ENCODE results near the gene SYPL1. TPM values are rescaled to one million over a fixed set of nuclear protein-coding genes. Genes with fewer than 3 reads are reported as not detected.

SYPL1 gene
- total and polyA plus RNA-seq, 8 donors: 5.2 to 157 (median 70.6) TPM

GRCh38 chr7:106101726-106102125 lies 10.4 kb downstream of the SYPL1 start:
- Histone ChIP-seq H3K27me3 (no peaks in the 10 kb centered on the region), H3K4me3 (no peak overlapping the region), H3K9me3 (no peaks in the 10 kb centered on the region), H3K27ac (no peak overlapping the region), H3K36me3 (peaks cover 0 to 23% (median 18%) of the 10 kb centered on the region in 4 donors), H3K4me1 (peaks cover 0 to 75% (median 47%) of the 10 kb centered on the region in 4 donors)
- DNase-seq: no peak
- intact Hi-C loops (cut with DNase I; ENCODE audit: low total_unique reads): no loop called here
- 63 to 79% (median 74%) methylated on average over 3 of the region's 3 CpGs for WGBS, 5 donors
- TF ChIP-seq POLR2A (IDR thresholded peaks at IDR 0.05) (no peak), CTCF (IDR thresholded peaks at IDR 0.05) (no peak), POLR2AphosphoS5 (IDR thresholded peaks at IDR 0.05) (no peak), EP300 (IDR thresholded peaks at IDR 0.05) (no peak)

- no peak for DNase-seq
- H3K27ac ChIP-seq: no peak overlapping the region
- H3K4me1 ChIP-seq: peaks cover 0 to 70% (median 43%) of the 10 kb centered on the region in 4 donors
- H3K36me3 ChIP-seq: peaks cover 0 to 24% (median 22%) of the 10 kb centered on the region in 4 donors
- TF ChIP-seq EP300 (IDR thresholded peaks at IDR 0.05) (no peak), CTCF (IDR thresholded peaks at IDR 0.05) (no peak), POLR2A (IDR thresholded peaks at IDR 0.05) (no peak), POLR2AphosphoS5 (IDR thresholded peaks at IDR 0.05) (no peak)
- intact Hi-C loops (cut with DNase I; ENCODE audit: low total_unique reads): no loop called here
- 66 to 71% (median 68%) methylated on average over 5 of the region's 5 CpGs for WGBS, 5 donors
- no peaks in the 10 kb centered on the region for H3K9me3 ChIP-seq
- H3K27me3 ChIP-seq: no peaks in the 10 kb centered on the region
- H3K4me3 ChIP-seq: no peak overlapping the region
Observed at GRCh38 chr7:106100863-106101629, 11.1 kb downstream of the SYPL1 start.

- H3K27ac ChIP-seq: no peak overlapping the region
- no peak for DNase-seq
- no peaks in the 10 kb centered on the region for H3K27me3 ChIP-seq
- 94 to 98% (median 95%) methylated on average over 3 of the region's 3 CpGs for whole genome bisulfite sequencing, 5 donors
- TF ChIP-seq POLR2A (IDR thresholded peaks at IDR 0.05): no peak
- TF ChIP-seq EP300 (IDR thresholded peaks at IDR 0.05): no peak
- no peak for TF ChIP-seq CTCF (IDR thresholded peaks at IDR 0.05)
- TF ChIP-seq POLR2AphosphoS5 (IDR thresholded peaks at IDR 0.05): no peak
- peaks cover 0 to 56% (median 31%) of the 10 kb centered on the region in 4 donors for H3K4me1 ChIP-seq
- H3K36me3 ChIP-seq: peaks cover 0 to 38% (median 35%) of the 10 kb centered on the region in 4 donors
- H3K4me3 ChIP-seq: no peak overlapping the region
- intact Hi-C loops (cut with DNase I; ENCODE audit: low total_unique reads): no loop called here
- no peaks in the 10 kb centered on the region for H3K9me3 ChIP-seq
Observed at GRCh38 chr7:106099539-106099938, 12.6 kb downstream of the SYPL1 start.

GRCh38 chr7:106098889-106099288 lies 13.2 kb downstream of the SYPL1 start:
- DNase-seq: no peak
- Histone ChIP-seq H3K9me3 (no peaks in the 10 kb centered on the region), H3K27me3 (no peaks in the 10 kb centered on the region), H3K4me1 (peaks cover 0 to 50% (median 28%) of the 10 kb centered on the region in 4 donors), H3K4me3 (no peak overlapping the region), H3K36me3 (peaks cover 0 to 41% (median 40%) of the 10 kb centered on the region in 4 donors), H3K27ac (no peak overlapping the region)
- intact Hi-C loops (cut with DNase I; ENCODE audit: low total_unique reads): no loop called here
- TF ChIP-seq EP300 (IDR thresholded peaks at IDR 0.05) (no peak), CTCF (IDR thresholded peaks at IDR 0.05) (no peak), POLR2A (IDR thresholded peaks at IDR 0.05) (no peak), POLR2AphosphoS5 (IDR thresholded peaks at IDR 0.05) (no peak)

All from stomach (tissue), 9 donors.